DMS53 treated with DMSO at 0.1 percent for 48 hours (cell line): ENCODE measurements around the gene STK32C.
"Not testable (repeated sequence)": the region's sequence is repeated elsewhere in the genome, so short reads cannot be mapped to it uniquely, and the experiment has no call there.

Source experiments
- DNase-seq: peaks from one replicate; lab custom pipeline; 2025; ENCODE audit not compliant: unreplicated experiment; lab: John Stamatoyannopoulos, UW

The STK32C gene

DNA sequence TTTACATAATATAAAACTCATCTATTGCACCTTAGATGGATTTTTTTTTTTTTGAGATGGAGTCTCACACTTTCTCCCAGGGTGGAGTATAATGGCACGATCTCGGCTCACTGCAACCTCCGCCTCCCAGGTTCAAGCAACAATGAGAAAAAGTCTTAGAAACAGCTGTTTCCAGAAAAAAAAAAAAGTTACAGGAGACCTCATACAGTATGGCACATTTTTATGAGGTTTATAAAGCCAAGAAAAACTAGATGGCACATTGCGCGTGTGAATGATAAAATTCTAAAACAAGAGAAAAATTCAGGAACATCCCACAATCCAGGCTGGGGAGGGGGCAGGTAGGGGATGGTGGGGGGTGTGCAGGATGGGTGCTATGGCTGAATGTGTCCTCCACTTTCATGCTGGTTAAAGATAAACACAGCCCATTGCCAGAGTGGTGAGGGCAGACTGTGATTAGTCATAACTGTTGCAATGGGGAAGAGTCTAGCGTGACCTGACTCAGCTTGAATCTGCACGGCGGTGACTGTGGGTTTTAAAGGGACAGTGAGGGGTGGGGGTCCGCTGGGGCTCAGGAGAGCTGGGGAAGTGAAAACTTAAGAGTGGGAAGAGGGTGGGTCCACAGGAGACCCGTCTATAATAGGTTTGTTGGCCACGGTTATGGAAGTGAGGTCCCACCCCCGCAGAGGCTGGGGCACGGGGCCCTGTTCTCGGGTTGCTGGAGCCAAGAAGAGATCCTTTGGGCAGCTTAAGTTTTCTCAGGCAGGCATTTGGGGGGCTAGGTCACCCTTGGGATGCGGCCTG is 12.3 kb upstream of the STK32C start:
- DNase-seq: peak; percentile 28

DNA sequence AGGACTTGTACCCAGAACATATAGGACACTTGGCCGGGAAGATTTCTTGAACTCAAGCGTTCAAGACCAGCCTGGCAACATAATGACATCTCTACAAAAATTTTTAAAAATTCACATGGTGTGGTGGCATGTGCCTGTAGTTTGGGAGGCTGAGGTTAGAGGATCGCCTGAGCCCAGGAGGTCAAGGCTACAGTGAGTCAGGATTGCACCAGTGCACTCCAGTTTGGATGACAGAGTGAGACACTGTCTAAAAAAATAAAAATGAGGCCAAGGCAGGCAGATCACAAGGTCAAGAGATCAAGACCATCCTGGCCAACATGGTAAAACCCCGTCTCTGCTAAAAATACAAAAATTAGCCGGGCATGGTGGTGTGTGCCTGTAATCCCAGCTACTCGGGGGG is 9.7 kb upstream of the STK32C start:
- DNase-seq: not testable (repeated sequence)

DNA sequence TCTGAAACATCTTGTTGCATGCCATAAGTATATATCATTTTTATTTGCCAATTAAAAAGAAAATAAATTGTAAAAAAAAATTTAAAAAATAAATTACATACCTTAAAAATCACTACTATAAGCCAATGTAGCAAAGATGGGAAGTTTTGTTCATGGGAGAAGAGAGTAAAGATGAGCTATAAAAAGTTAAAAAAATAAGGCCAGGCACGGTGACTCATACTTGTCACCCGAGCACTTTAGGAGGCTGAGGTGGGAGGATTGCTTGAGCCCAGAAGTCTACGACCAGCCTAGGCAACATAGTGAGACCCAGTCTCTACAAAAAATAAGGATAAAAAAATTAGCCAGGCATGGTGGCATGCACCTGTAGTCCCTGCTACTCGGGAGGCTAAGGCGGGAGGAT is 8.4 kb upstream of the STK32C start:
- DNase-seq: no peak

DNA sequence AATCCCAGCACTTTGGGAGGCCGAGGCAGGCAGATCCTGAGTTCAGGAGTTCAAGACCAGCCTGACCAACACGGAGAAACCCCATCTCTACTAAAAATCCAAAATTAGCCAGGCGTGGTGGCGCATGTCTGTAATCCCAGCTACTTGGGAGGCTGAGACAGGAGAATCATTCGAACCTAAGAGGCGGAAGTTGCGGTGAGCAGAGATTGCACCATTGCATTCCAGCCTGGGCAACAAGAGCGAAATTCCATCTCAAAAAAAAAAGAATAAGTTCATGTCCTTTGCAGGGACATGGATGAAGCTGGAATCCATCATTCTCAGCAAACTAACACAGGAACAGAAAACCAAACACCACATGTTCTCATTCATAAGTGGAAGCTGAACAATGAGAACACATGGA is 7.1 kb upstream of the STK32C start:
- not testable (repeated sequence) for DNase-seq

DNA sequence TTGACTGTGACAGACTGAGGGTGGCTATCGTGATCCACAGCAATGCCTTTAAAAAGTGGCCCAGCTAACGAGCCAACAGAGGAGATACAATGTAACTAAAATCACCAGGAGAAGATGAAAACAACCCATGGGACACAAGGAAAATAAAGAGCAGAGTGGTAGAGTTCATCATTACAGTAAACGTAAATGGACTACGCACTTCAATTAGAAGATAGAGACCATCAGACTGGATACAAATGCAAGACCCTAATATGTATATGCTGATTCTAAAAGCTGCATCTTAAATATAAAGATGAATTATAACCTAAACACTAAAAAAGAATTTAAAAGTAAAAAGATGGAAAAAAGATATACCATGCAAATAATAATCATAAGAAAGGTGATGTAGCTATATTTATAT is 6.6 kb upstream of the STK32C start:
- DNase-seq: no peak

DNA sequence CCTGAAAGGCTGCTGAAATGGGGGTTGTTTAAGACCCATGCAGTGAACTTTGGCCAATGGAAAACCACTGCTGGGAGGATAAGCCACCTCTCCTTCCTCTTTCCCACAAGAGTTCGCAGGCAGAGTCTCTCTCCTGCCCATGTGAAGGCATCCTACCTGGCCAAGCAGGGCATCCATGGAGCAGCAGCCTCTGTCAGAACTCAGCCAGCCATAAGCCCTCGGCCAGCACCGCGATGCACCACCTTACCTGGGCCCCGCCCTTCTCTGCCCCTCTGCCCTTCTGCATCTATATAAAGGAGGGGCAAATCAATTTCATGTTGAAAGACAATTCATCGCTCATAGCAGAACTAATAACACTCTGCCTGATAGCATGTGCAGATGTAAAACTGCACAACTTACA is 6.1 kb upstream of the STK32C start:
- DNase-seq: no peak

DNA sequence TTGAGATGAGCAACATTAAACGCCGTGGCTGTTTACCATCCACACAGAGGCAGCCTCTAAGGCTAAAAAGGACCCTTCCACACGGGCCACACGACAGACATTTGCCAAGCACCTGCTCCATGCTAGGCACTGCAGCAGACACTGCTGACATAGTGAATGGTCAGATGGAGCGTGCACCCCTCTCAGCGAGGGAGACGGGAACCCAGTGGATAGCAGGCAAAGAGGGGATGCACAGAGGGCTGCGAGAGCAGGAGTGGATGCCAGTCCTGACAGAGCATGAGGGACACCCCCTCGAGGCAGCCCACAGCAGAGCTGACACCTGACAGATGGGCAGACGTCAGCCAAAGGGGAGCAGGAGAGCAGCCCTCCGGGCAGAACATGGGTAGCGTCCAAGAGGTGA is 5.6 kb upstream of the STK32C start:
- no peak for DNase-seq

DNA sequence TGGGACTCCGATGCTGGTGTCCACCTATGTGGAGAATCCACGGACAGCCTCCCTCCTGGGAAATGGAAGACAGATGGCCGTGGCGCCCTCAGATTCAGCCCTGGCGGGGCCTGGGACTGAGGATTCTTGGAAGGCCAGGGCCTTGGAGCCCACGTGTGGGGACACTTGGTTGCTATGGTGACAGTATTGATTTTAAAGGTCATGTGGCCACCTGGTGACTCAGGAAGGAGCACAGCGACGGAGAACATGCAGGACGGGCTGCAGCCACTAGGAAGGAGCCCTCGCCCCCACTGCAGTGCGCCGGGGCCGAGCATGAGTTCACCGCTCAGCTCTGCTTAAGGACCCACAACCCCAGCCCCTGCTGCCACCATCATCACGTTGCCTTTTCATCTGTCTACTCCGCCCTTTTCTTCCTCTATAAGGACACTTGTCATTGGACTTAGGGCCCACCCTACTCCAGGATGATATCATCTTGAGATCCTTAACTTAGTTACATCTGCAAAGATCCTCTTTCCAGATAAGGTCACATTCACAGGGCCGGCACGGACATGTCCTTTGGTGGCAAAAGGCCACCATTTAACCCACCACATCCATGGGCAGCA is 3.7 kb upstream of the STK32C start:
- DNase-seq: peak; percentile 23

DNA sequence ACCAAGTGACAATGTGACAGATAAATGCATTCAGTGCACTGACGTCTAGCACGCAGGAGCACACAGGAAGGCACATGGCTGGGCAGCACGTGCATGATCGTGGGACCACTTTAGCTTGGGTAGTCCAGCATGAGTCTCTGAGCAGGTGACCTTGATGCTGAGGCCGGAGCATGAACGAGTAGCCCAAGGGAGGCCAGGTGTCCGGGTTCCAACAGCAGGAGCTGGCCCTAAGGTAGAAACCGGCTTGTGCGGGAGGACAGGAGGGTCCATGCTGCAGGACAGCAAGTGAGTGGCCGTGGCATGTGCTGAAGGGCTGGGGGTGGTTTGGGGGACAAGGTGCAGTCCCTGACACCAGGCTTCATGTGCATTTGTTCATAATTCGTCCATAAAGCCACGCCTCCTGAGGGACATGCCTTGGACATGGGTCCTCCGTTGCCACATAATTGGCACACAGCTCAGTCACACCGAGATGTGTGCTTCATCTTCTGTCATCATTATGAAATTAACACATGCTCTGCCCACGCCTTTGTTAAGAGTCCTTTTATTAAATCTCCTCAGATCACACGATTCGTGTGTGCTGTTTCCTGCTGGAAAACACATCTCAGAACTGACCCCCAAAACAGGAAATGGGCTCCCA is 3.1 kb upstream of the STK32C start:
- no peak for DNase-seq

DNA sequence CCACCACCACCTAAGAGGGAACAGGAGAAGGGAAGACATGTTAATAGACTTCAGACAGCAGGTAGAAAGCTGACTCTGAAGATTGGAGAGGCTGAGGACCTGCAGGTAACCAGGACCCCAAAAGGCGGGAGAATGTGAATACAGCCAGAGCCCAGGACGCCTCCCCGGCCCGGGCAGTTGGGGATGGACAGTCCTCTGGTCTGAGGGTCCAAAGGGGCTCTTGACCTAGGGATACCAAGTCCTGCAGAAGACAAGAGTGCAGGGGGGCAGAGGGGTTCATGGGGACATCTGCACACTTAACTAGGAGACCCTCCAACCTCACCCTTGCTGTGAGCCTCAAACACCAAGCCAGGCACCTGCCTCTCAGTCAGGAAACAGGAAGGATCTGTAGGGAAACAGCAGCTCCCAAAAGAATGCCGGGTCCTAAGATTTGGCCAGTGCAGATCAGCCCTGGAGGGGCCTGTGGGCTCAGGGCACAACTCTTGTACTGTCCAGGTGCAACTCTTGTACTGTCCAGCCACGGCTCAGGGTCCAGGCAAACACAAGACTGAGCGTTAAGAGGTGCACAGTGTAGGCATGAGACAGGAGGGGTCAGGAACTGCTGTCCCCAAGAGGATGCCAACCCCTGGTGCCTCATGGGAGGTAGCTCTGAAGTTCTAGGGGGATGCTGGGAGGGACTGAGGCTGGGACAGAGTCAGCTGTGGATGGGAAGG is 2.3 kb upstream of the STK32C start:
- DNase-seq: no peak

DNA sequence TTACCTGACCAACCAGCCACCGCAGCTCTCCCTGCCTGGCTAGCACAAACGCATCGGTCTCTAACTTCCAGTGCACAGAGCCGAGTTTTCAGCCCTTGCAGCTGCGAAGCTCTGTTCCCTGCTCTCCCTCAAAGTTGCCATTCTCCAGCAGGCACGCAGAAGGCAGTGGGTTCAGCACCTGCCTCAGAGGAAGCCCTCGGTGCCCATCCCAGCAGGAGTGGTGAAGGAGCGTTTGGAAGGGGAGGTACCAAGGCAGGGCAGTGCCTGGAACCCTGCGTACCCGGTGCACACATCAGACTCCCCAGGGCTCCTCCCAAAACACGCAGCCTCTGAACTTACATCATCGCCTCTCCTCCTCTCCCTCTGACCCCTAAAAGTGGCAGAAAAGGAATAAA is 1.7 kb upstream of the STK32C start:
- DNase-seq: no peak

DNA sequence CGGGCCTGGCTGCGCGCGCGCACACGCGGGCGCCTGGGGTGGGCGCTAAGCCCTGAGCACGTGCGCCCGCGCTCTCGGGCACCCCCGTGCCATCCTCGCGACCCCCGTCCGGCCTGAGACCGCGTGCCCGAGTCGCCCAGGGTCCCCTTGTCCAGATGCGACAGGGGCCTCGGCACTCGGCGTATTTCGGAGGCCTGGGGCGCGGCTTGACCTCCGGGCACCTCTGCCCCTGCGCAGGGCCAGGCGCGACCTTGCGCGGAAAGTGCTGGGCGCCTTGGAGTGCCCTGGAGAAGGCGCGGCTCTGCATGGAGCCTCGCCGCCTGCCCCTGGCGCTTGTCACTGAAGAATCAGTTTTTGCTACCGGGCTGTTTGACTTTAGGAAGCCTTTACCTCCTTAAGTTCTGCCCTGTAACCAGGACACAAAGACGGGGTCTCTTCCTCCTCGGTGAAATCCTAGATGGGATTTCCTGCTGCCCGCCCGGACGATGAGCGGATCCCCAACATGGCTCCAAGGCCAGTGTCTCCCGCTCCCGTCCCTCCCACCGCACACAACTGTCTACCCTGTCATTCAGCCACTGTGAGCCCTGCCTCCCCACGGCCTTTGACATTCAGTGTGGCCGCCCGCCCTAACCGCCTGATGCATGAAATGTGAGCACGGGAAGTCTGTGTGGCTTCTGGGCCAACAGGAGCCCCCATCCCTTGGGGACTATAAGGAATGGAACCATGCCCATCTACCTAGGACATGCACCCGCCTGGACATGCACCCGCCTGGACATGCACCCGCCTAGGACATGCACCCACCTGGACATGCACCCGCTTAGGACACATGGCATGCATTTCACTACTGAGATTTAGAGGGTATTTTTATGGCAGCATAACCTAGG is 1.1 kb upstream of the STK32C start:
- no peak for DNase-seq

DNA sequence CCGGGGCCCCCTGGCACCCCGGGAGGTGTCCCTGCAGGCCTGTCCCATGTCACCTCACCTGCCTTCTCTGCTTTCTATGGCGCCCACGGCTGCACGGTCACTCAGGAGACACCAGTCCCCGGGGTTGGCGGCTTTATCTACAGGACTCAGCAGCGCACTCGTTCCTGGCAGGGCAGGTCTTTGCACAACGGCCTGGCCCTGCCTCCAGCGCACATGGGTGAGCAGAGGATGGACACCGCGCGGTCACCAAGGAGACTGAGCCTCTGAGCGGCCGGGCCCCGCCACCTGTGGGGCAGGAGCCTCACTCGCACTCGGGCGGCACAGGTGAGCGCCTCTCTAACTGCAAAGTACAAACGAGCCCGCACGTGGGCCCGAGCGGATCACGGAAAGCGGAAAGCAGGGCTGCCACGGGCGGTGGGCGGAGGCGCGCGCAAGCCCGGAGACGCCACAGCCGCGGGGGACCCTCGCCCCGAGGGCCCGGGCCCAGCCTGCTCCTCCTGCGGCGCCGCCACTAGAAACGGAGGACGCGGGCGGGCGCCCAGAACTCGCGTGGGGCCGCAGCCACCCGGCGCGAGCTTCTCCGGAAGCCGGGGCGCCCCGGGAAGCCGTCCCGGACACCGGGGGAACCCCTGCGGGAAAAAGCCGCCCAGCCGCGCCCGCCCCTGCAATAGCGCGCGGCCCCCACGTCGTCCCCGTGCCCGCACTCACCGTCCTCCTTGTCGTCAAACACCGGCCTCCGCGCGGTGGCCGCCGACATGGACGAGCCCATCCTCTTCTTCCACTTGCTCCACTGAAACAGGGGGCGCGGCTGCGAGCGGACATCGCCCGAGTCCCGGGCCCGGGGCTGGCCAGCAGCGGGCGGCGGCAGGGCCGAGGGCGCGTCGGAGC is 642 bp downstream of the STK32C start:
- DNase-seq: peak; percentile 60

DNA sequence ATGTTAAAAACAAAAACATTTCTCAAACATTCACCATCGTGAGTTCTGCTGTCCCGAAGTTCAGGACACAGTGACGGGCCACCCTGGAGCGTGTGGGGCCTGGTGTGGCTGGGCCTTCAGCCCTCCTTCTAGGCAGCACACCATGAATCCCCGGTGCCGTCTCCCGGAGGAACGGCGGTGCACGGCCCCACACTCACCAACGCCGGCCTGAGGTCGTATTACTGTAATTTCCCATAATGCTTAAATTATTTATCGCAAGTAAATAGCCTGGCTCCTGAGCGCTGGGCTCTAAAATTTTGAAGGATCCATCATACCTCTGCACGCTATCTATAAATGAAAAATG is 1.4 kb downstream of the STK32C start:
- no peak for DNase-seq

DNA sequence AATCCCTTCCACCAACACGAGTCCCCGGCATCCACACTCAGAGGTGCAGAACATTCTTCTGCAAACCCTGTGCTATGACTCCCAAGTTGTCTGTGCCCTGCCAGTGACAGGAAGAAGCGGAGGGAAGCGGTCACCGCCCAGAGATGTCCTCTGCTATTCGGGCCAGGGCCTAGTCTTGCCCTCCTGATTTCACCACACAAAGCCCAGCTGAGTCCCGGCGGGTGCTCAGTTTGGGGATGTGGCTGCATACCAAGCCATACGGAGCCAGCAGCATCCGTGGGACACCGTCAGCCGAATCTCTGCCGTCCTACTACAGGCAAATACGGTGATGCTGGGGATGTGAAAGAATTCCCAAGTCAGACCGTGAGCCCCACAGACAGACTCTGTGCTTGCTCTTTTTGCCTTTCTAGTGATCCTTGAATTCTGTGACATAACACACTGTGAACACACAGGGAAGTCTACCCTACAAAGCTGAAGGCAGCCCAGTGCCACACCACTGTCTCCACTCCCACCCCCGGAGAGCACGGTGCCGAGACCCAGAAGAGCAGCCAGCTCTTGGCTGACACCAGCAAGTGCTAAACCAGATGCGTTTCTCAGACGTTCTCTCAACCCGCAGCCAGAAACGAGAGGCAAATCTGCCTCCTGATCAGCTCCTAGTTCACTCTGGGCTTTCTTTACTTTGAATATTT is 2.0 kb downstream of the STK32C start:
- no peak for DNase-seq

DNA sequence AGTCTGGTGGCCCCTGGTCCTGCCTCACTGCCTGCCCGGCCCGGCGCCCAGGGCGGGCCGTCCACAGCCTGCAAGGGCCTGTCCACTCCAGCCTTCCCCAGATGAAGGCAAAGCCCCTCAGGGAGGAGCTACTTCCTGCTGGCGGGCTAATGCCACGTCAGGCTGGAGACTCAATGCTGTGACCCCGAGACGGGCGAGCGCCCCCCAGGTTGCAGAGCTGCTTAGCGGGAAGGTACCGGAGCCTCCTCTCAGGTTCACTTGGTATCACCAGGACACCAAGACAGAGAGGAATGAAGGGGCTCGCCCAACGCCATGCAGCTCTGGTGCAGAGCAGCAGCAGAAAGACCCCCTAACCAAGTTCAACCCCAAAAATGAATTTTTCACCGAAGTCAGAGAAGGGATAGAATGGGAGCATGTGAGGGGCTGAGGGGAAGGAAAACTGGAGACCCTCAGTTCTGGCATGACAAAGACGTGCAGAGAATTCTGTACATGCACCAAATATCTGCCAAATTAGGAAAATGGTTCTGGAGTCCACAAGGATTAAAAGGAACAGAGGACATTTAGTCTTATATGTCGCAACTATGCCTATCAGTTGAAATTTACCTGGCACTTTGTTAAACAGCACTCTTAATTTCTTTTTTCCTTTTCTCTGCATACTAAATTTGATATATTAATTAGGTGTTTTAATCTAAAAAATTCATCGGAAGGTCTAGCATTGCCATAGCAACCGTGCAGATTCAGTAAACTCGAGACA is 2.8 kb downstream of the STK32C start:
- DNase-seq: no peak

DNA sequence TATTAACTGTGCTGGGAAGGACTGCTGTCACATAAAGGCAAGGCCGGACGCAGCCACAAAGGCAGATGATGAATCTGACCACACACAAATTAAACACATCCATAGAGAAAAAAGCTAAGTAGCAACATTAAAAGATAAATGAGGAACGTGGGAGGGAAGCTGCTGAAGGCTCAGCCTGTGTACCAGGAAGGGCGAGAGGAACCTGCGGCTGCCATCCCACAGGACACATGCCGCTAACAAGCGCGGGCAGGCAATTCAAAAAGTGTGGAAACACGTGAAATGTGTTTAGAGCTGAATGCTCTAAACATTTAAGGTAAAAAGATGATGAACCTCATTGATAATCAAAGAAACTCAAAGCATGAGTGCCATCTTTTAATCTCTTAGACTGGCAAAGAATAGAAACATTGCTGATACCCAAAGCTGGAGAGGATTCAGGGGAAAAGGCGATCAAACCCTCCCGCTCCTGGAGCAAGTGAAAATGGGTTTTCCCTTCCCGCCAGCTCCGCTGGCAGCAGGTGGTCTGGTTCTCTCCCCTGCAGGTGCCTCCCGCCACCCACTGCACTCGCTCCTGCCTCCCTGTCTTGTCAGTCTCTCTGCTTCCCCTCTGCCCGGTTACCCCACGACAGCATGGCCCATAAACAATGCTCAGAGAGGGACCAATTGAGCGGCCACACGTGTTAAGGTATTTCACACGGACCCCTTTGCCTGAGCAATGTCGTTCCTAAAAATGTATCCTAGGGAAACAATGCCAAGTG is 4.2 kb downstream of the STK32C start:
- DNase-seq: no peak
